ENCODE measurements around the gene PALD1.

PALD1 gene

GRCh38 chr10:70457759-70458305, 20.7 kb upstream of the PALD1 start:
- no peak for DNase-seq (ENCODE audit: low read depth in 2 of 2)

DNA sequence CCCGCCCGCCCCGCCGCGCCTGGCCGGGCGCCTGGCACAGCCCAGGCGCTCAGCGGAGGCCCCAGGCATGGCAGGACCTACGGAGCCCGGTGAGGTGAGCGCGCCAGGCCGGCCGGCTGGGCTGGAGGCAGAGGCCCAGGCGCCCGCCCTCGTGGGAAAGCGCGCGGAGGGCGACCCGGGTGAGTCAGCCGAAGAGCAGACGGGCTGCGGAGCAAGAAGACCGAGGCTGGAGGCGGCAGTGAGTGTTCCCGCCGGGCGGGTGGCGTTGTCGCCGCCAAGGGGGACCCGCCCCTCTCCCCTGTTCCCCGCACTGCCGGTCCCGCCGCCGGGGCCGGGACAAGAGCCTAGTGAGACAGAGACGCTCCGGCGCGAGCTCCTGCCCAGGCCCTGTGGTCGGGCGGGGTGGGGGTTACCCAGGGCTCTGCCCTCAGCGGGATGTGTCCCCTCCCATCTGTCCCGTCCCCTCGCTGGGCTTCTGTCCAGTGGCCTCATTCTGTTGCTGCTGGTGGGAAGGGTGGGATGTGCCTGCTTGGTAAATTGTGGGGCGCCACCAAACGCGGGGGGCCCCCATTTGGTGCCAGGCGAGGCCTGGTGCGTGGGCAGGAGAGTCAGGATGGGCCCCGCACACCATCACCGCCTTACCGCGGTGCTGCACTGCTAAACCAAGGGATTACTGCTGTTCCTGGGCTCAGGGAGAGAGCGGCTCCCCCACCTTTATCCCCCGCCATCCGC, 20.1 kb upstream of the PALD1 start:
- DNase-seq (ENCODE audit: low read depth in 2 of 2), result peak; percentile 33 to 39

GRCh38 chr10:70459061-70459773, 19.4 kb upstream of the PALD1 start:
- no peak for DNase-seq (ENCODE audit: low read depth in 2 of 2)

DNA sequence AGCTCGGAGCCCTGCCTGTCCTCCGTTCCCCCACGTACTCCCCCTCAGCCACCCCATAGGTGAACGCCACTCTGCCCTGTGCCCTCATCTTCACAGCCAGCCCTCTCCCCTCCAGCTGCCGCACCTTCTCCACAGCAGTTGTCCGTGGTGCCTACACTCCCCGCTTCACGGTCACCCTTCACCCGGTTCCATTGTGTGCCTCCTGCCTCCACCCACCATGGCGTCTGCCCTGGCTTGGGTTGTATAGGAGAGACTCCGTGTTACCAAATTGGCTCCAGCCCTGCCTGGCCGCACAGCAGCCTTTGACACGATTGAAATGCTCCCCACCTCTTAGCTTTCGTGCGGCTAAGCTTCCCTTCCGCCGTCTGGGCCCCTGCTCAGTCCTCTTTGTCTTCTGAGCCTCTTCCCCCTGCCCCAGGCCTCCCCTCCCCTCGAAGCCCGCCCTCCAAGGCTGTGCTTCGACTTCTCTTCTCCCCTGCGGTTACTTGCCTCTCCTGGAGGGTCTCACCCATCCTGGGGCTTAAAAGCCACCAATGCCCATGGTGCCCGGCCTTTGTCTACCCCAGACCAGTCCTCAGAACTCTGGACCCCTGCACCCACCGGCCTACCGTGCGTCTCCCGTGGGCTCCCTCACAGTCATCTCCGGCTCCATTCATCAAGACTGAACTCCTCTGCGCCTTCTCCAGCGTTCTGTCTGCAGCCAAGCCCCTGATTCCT, 18.6 kb upstream of the PALD1 start:
- DNase-seq (ENCODE audit: low read depth in 2 of 2), result no peak

DNA sequence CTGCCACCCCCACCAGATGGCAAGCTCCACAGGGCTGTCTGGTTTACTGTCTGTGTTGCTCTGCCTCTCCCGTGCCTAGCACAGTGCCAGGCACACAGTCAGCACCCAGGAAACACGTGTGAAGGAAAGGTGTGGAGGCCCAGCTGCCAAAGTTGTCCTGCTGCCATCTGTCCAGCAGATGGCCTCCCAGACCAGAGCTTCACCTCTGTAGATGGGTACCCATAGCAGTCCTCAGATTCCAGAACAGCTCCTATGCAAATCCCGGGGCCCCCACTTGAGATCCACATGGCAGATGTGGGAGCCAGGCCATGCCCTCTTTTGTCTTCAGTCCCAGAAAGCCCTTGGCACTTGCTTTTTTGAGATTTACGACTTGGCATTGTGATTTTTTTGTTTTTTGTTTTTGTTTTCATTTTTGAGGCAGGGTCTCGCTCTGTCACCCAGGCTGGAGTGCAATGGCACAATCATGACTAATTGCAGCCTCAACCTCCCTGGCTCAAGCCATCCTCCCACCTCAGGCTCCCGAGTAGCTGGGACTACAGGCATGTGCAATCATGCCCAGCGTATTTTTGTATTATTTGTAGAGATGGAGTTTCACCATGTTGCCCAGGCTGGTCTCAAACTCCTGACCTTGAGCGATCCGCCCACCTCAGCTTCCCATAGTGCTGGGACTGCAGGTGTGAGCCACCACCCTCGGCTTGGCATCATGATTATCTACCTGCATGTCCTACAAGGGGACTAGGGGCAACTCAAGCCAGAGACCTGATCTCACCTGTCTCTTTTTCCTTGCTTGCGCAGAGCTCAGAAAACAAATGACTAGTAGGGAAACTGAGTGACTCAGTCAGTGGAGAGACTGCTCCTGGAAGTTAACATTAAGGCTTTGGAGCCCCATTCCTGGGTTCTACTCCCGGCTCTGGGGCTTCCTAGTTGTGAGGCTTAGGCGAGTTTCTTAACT, 16.9 kb upstream of the PALD1 start:
- DNase-seq (ENCODE audit: low read depth in 2 of 2), result no peak

DNA sequence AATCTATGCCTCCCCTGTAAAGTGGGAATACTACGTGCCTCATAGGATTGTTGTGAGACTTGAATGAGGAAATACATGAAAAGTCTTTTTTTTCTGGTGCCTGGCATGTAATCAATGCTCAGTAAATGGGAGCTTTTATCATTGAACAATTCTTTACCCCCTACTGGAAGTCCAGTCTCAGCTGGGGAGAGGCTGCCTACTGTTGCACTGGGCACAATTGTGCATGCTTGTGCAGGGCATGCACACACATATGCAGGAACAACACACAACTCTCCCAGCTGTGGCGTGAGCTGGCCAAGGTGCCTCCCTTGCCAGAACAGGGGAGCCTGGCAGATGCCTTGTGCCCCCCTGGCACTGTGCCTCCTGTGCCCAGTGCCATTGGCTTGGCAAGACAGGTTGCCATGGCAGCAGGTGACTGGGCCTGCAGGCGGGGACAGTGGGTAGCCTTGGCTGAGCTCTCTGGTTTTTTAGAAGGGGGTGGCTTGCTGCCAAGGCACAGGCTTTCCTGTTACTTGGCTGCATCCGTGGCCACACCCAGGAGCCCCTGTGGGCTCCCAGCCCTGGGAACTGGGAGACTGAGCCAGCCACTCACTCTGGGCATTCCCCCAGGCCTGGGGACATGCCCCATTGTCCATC, 16.1 kb upstream of the PALD1 start:
- DNase-seq (ENCODE audit: low read depth in 2 of 2), result no peak

GRCh38 chr10:70465278-70465677, 13.3 kb upstream of the PALD1 start:
- DNase-seq (ENCODE audit: low read depth in 2 of 2), result no peak

DNA sequence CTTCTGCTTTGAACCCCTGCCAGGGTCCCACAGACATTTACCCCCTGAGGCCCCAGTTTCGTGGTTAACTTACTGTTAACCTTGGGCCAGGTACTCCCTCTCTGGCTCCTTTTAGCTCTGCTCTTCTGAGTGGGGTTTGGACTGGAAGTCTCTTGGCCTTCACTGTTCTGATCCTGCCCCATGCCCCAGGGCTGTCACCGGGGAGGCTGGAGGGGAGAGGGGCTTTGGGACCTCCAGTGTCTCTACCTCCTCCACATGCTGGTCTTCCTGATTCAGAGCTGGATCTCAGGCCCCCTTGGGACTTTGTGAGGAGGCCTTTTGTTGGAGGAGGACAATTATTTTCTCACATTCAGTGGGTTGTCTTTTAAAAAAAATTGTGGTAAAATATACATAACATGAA, 12.7 kb upstream of the PALD1 start:
- DNase-seq (ENCODE audit: low read depth in 2 of 2), result no peak

GRCh38 chr10:70466951-70467350, 11.6 kb upstream of the PALD1 start:
- DNase-seq (ENCODE audit: low read depth in 2 of 2), result no peak

GRCh38 chr10:70472799-70473454, 5.6 kb upstream of the PALD1 start:
- no peak for DNase-seq (ENCODE audit: low read depth in 2 of 2)

DNA sequence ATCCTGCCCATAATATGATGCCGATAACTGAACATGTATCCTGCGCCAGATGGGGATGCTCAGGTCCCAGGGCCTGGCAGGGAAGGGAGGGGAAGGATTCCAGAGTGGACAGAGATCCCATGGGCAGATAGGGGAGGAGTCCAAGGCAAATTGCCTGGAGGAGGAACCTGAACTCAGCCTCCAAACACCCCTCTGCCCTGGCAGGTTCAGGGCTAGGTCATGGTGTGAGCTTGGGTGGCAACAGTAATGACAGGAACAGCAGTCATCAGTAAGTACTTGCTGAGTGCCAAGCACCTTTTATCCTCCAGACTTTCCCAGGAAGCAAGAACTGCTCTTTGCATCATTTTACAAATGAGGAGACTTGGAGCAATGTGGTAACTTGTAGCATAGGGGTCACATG, 3.8 kb upstream of the PALD1 start:
- DNase-seq (ENCODE audit: low read depth in 2 of 2), result no peak

DNA sequence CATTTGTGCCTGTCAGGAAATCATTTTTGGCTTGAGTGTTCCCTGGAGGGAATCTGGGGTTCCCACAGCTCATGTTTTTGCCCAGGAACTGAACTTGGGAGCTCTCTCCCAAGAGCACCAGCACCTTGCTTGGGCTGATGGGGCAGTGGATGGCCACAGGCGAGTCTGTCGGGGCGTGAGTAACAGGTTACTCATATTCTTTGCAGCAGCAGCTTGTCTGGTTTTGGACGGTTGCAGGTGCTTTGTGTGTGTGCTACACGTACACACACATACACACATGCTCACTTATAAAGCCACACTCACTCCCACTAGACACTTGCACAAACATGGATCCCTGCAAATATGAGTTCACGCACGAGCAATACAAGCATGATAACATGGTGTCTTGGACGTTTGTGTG, 2.9 kb upstream of the PALD1 start:
- no peak for DNase-seq (ENCODE audit: low read depth in 2 of 2)

DNA sequence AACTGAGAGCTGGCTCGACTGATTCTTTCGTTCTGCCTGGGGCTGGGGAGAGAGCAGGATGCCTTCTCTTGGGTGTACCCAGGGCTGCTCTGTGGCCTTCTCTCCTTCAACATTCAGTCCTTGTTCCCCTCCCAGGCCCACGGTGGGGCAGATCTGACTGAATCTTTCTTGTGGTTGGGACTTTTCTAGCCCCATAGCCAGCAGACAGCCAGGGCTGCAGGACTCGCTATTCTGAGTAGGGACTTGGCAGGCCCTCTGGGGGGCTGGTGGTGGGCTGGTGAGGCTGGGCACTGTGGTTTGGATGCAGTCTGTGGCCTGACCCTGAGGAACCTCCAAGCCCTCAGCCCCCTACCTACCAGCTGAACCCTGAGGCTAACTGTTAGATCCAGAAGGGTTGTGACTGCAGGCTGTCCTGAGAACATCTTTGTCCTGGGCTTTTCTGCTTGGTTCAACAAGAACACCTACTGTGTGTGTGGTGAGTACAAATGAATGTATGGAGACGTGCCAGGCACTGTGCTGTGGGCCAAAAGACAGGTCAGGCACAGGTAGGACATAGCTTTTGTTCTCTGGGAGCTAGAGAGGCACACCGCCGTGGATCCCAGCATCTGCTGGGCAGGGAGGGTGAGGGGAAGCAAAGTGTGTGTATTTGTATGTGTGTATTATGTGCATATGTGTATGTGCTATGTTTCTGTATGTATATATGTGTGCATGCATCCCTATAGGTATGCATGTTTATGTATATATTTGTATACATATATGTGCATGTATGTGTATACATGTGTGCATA, 2.1 kb upstream of the PALD1 start:
- no peak for DNase-seq (ENCODE audit: low read depth in 2 of 2)

- peak; percentile 69 to 78 for DNase-seq (ENCODE audit: low read depth in 2 of 2)
These were observed 855 bp upstream of the PALD1 start for GRCh38 chr10:70477661-70478162.

GRCh38 chr10:70479165-70479581, 606 bp downstream of the PALD1 start:
- DNase-seq (ENCODE audit: low read depth in 2 of 2), result no peak

DNA sequence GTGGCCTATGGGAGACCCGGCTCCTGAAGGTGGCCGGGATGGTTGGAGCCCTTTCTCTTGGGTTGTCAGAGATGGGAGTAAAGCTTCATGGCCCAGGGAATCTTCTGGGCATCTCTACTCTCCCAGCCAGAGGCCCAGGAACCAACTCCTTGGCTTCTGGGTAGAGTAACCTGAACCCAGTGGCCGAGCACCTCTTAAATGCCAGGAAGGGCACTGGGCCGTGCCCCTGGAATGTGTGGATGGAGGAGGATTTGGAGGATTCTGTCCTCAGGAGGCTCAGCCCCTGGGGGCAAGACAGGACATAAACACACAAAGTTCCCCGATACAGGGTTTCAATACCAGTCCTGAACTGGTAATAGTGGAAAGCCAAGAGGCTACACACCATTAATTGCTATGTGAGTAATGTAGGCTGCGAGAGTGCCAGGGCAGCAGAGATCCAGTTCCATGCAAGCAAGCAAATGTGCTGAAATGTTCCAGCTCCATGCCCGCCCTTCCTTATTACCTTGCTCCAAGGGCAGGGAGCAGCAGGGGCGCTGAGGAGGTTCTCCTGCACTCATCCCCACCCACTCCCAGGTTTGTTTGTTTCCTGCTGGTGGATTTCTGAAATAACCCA, 1.2 kb downstream of the PALD1 start:
- no peak for DNase-seq (ENCODE audit: low read depth in 2 of 2)

GRCh38 chr10:70480239-70480861, 1.8 kb downstream of the PALD1 start:
- DNase-seq (ENCODE audit: low read depth in 2 of 2), result no peak

DNA sequence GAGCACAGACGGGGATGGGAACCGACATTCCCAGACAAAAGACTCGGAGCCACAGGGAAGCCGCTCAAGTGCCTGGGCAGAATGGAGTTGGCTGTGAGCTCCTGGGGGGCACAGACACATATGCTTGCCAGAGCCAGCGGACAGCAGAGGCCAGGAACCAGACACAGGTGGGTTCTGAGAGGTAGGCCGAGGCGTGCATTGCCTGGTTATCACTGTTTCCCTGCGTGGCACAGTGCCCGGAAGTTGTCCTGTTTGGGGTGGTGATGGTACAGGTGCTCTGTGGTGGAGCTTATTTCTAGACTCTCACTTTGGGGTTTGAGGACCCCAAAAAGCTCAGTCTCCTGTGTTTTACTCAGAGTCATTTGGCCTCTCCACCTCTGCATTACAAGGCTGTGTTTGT, 2.5 kb downstream of the PALD1 start:
- DNase-seq (ENCODE audit: low read depth in 2 of 2), result no peak

All from activated CD8-positive, alpha-beta memory T cell treated with anti-CD3 and anti-CD28 coated beads for 4 hours (primary cell).